Fibroblast of lung (primary cell): ENCODE results near the gene SIGLEC8.

ENCODE experiments used
- EZH2 ChIP-seq: IDR thresholded peaks from 2 replicates; pipeline ENCODE4 v1.5.1; 2012; ENCODE audit warnings: low read length, control low read depth, mild to moderate bottlenecking; ENCODE audit errors: missing control alignments
- TF ChIP-seq, protein P1 (sequence below), 2 donors: IDR thresholded peaks in 1 of 2; conservative IDR thresholded peaks in 1 of 2; 1 replicate in 1 of 2; 2 replicates in 1 of 2; pipeline ENCODE4 v1.5.1; 2011 to 2012; ENCODE audit warnings: low read length in 2 of 2, control low read depth in 1 of 2, inconsistent platforms in 1 of 2, low read depth in 1 of 2, mild to moderate bottlenecking in 1 of 2

DNA sequence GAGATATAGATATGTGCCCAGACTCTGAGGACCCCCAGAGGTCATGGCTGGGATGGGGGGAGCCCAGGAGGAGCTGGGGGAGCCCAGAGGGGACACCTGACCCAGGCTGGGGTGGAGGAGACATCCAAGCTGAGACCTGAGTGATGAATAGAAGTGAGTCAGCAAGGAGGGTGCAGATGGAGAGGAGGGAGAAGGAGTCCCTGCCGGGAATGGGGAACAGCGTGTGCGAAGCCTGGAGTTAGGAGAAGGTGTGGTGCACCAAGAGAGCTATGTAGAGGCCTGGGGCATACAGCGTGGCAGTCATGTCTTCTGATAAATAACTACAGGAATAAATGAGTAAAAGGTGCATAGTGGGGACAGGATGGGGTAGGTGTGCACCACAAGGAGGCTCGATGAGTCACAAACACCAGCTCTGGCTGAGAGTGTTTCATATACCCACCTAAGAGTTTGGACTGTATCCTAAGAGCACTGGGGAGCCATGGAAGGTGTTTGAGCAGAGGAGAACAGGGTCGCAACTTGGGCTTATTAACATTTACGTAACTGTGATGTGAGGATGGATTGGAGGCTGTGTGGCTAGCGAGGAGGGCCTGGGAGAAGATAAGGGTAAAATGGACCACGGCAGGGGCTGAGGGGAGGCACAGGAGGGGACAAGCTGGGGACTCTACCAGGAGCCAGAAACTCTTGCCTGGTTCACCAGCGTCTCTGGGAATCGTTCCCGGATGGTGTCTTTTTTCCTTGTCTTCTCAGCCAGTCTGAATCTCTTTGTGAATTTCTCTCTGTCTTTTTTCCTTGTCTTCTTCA lies 21.5 kb upstream of the SIGLEC8 start:
- TF ChIP-seq, protein P1, sequence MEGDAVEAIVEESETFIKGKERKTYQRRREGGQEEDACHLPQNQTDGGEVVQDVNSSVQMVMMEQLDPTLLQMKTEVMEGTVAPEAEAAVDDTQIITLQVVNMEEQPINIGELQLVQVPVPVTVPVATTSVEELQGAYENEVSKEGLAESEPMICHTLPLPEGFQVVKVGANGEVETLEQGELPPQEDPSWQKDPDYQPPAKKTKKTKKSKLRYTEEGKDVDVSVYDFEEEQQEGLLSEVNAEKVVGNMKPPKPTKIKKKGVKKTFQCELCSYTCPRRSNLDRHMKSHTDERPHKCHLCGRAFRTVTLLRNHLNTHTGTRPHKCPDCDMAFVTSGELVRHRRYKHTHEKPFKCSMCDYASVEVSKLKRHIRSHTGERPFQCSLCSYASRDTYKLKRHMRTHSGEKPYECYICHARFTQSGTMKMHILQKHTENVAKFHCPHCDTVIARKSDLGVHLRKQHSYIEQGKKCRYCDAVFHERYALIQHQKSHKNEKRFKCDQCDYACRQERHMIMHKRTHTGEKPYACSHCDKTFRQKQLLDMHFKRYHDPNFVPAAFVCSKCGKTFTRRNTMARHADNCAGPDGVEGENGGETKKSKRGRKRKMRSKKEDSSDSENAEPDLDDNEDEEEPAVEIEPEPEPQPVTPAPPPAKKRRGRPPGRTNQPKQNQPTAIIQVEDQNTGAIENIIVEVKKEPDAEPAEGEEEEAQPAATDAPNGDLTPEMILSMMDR (conservative IDR thresholded peaks at IDR 0.05 in 1 of 2, IDR thresholded peaks at IDR 0.05 in 1 of 2; ENCODE audit: low read depth in 1 of 2, low read length in 2 of 2) = no peak
- TF ChIP-seq EZH2 = no peak
